Measurements from ENCODE around the gene CCDC170.

DNA sequence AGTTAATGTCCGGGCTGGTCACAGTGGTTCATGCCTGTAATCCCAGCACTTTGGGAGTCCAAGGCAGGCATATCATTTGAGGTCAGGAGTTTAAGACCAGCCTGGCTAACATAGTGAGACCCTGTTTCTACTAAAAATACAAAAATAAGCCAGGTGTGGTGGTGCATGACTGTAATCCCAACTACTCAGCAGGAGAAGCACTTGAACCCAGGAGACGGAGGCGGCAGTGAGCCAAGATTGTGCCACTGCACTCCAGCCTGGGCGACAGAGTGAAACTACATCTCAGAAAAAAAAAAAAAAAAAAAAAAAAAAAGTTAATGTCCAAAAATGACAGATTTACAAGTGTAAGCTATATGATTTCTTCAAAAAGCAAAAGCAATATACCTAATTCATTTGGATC is 124.9 kb downstream of the CCDC170 start:
- no peak for TF ChIP-seq POLR2A (IDR thresholded peaks at IDR 0.05)
- TF ChIP-seq, protein P1, sequence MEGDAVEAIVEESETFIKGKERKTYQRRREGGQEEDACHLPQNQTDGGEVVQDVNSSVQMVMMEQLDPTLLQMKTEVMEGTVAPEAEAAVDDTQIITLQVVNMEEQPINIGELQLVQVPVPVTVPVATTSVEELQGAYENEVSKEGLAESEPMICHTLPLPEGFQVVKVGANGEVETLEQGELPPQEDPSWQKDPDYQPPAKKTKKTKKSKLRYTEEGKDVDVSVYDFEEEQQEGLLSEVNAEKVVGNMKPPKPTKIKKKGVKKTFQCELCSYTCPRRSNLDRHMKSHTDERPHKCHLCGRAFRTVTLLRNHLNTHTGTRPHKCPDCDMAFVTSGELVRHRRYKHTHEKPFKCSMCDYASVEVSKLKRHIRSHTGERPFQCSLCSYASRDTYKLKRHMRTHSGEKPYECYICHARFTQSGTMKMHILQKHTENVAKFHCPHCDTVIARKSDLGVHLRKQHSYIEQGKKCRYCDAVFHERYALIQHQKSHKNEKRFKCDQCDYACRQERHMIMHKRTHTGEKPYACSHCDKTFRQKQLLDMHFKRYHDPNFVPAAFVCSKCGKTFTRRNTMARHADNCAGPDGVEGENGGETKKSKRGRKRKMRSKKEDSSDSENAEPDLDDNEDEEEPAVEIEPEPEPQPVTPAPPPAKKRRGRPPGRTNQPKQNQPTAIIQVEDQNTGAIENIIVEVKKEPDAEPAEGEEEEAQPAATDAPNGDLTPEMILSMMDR (IDR thresholded peaks at IDR 0.05), result no peak
- no peak for TF ChIP-seq POLR2AphosphoS5 (IDR thresholded peaks at IDR 0.05)
- TF ChIP-seq EP300 (IDR thresholded peaks at IDR 0.05; ENCODE audit: low read depth), result no peak
